ENCODE measurements around the gene STK24.

- TF ChIP-seq CTCF (conservative IDR thresholded peaks at IDR 0.05; ENCODE audit: low read depth, low read length), result no peak
- no peak for TF ChIP-seq EZH2 (IDR thresholded peaks at IDR 0.05; ENCODE audit: borderline replicate concordance, low read depth, low read length, poor library complexity, severe bottlenecking)
These were observed 4.5 kb upstream of the STK24 start for GRCh38 chr13:98581381-98581780.

Data from A673 (cell line).